ENCODE data around the gene STAP2.

STAP2 gene

GRCh38 chr19:4371247-4372164 lies 32.9 kb upstream of the STAP2 start:
- DNase-seq (ENCODE audit: extremely low read depth in 1 of 2, low read depth in 1 of 2) = no peak

GRCh38 chr19:4370418-4371041 lies 31.9 kb upstream of the STAP2 start:
- DNase-seq (ENCODE audit: extremely low read depth in 1 of 2, low read depth in 1 of 2) = no peak

GRCh38 chr19:4369888-4370260 lies 31.2 kb upstream of the STAP2 start:
- DNase-seq (ENCODE audit: extremely low read depth in 1 of 2, low read depth in 1 of 2) = peak; percentile 45 to 57

GRCh38 chr19:4369109-4369887 lies 30.7 kb upstream of the STAP2 start:
- peak in 1 of 2 donors; percentile 30 for DNase-seq (ENCODE audit: extremely low read depth in 1 of 2, low read depth in 1 of 2)

- DNase-seq (ENCODE audit: extremely low read depth in 1 of 2, low read depth in 1 of 2) = no peak
Measured at GRCh38 chr19:4368128-4368820, 29.6 kb upstream of the STAP2 start.

GRCh38 chr19:4367781-4368127 lies 29.1 kb upstream of the STAP2 start:
- no peak for DNase-seq (ENCODE audit: extremely low read depth in 1 of 2, low read depth in 1 of 2)

- DNase-seq (ENCODE audit: extremely low read depth in 1 of 2, low read depth in 1 of 2) = no peak
Measured at GRCh38 chr19:4367336-4367723, 28.7 kb upstream of the STAP2 start.

GRCh38 chr19:4366666-4367335 lies 28.2 kb upstream of the STAP2 start:
- DNase-seq (ENCODE audit: extremely low read depth in 1 of 2, low read depth in 1 of 2) = no peak

- DNase-seq (ENCODE audit: extremely low read depth in 1 of 2, low read depth in 1 of 2) = no peak
Measured at GRCh38 chr19:4365791-4366665, 27.4 kb upstream of the STAP2 start.

GRCh38 chr19:4365341-4365740 lies 26.7 kb upstream of the STAP2 start:
- DNase-seq (ENCODE audit: extremely low read depth in 1 of 2, low read depth in 1 of 2) = no peak

GRCh38 chr19:4363571-4364304 lies 25.1 kb upstream of the STAP2 start:
- no peak for DNase-seq (ENCODE audit: extremely low read depth in 1 of 2, low read depth in 1 of 2)

GRCh38 chr19:4362831-4363545 lies 24.4 kb upstream of the STAP2 start:
- no peak for DNase-seq (ENCODE audit: extremely low read depth in 1 of 2, low read depth in 1 of 2)

GRCh38 chr19:4362101-4362828 lies 23.6 kb upstream of the STAP2 start:
- DNase-seq (ENCODE audit: extremely low read depth in 1 of 2, low read depth in 1 of 2) = no peak

GRCh38 chr19:4361152-4362046 lies 22.8 kb upstream of the STAP2 start:
- DNase-seq (ENCODE audit: extremely low read depth in 1 of 2, low read depth in 1 of 2) = no peak

- no peak for DNase-seq (ENCODE audit: extremely low read depth in 1 of 2, low read depth in 1 of 2)
Measured at GRCh38 chr19:4360641-4361151, 22.1 kb upstream of the STAP2 start.

- DNase-seq (ENCODE audit: extremely low read depth in 1 of 2, low read depth in 1 of 2) = no peak
Measured at GRCh38 chr19:4360081-4360569, 21.5 kb upstream of the STAP2 start.
